NB4 (cell line): ENCODE measurements around the gene XRCC1.
"Not testable (repeated sequence)": the region's sequence is repeated elsewhere in the genome, so short reads cannot be mapped to it uniquely, and the experiment has no call there.

Source experiments
- DNase-seq: peaks from one replicate; pipeline ENCODE4 v3.0.0; 2010; ENCODE audit warnings: low read depth
- H3K4me3 ChIP-seq: one replicate; pipeline ENCODE4 v1.5.1; 2011; ENCODE audit warnings: mild to moderate bottlenecking, low read depth, low read length, moderate library complexity
- MYC ChIP-seq: IDR thresholded peaks from 2 replicates; pipeline ENCODE4 v1.6.1; 2011; ENCODE audit warnings: low read depth, low read length
- POLR2A ChIP-seq: IDR thresholded peaks from 2 replicates; pipeline ENCODE4 v1.6.1; 2011; ENCODE audit warnings: mild to moderate bottlenecking; ENCODE audit not compliant: insufficient read length; ENCODE audit errors: extremely low read depth
- TF ChIP-seq, protein P1 (sequence below): IDR thresholded peaks from 2 replicates; pipeline ENCODE4 v1.6.1; 2011; ENCODE audit warnings: low read depth, low read length
- TF ChIP-seq, protein P2 (sequence below): IDR thresholded peaks from one replicate; pipeline ENCODE4 v1.5.1; 2012; ENCODE audit warnings: low read depth, low read length

The XRCC1 gene

DNA sequence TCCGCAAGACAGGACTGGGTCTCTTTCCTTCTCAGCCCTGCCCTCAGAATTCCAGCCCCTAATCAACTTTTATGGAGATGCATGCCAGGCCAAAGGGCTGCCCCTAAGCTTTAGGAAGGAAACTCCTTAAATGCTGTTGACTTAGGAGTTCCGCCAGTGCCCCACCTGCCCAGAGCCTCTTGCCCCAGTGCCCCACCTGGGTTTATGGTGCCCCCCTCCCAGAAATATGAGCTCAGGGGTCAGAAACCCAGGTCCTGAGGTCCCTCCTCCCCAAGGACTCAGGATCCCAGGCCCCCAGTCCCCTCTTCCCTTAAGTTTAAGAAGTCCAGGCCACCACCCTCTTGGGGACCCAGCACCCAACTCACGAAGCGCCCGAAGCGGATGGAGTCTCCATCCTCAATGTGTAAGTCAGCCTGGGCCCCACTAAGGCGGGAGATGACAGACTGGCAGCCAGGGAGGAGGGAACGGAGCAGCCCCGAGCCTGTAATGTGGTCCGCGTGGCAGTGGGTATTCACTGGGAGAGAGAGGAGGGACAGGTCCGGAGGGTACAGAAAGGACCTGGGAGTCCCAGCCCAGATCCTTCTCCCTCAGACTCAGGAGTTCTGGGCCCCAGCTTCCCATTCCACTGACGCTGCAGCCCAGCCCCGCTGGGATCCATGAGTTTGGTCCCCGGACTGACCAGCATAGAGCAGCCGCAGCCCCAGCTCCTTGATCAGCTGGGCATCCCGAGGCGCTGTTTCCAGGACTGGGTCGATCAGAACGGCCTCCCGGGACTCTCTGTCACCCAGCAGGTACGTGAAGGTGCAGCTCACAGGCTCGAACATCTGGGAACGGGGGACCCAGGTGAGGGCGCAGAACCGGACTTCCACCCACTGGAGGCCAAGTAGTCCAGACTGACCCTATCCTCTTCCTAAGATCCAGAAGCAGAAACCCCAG, 49.2 kb downstream of the XRCC1 start:
- no peak for TF ChIP-seq POLR2A
- TF ChIP-seq, protein P1, sequence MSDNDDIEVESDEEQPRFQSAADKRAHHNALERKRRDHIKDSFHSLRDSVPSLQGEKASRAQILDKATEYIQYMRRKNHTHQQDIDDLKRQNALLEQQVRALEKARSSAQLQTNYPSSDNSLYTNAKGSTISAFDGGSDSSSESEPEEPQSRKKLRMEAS = no peak
- TF ChIP-seq, protein P2, sequence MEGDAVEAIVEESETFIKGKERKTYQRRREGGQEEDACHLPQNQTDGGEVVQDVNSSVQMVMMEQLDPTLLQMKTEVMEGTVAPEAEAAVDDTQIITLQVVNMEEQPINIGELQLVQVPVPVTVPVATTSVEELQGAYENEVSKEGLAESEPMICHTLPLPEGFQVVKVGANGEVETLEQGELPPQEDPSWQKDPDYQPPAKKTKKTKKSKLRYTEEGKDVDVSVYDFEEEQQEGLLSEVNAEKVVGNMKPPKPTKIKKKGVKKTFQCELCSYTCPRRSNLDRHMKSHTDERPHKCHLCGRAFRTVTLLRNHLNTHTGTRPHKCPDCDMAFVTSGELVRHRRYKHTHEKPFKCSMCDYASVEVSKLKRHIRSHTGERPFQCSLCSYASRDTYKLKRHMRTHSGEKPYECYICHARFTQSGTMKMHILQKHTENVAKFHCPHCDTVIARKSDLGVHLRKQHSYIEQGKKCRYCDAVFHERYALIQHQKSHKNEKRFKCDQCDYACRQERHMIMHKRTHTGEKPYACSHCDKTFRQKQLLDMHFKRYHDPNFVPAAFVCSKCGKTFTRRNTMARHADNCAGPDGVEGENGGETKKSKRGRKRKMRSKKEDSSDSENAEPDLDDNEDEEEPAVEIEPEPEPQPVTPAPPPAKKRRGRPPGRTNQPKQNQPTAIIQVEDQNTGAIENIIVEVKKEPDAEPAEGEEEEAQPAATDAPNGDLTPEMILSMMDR = no peak
- TF ChIP-seq MYC = no peak
- peak overlapping the region; percentile 73 for H3K4me3 ChIP-seq
- peak; percentile 59 for DNase-seq

DNA sequence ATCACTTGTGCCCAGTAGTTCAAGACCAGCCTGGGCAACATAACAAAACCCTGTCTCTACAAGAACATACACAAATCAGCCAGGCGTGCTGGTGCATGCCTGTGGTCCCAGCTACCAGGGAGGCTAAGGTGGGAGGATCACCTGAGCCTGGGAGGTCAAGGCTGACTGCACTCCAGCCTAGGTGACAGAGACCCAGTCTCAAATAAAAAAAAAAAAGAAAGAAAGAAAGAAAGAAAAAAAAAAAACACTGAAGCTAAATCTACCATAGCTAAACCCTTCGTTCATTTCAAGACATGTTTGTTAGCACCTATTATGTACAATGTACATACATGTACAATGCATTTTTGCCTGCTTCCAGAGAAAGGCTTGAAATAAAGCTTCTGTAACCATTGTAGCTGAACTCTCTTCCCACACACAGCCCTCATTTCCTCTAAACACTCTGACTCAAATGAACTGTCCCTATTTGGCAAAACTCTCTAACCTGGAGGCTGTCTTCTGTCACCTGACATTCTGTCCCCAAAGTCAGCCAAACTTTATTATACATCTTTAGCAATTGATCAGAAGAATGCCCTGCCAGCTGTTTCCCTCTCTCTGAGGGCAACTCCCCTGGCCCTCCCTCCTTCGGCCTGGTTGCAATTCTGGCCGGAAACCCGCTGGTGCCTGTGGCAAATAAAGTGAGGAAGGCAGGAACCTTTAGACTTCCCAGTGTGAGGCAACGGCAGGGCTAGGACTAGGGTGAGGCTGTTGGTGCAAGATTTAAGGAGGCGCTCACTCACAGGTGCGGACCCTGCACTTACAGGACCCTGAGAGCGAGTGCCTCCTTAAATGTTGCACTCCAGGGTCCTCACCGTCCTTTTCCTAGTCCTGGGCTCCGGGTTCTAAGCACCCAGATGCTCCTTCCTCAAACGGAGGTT, 50.1 kb downstream of the XRCC1 start:
- peak; percentile 89 for DNase-seq
- H3K4me3 ChIP-seq = peak overlapping the region; percentile 73
- TF ChIP-seq POLR2A (no peak), MYC (no peak)
- TF ChIP-seq, protein P1 = no peak
- TF ChIP-seq, protein P2 = no peak

DNA sequence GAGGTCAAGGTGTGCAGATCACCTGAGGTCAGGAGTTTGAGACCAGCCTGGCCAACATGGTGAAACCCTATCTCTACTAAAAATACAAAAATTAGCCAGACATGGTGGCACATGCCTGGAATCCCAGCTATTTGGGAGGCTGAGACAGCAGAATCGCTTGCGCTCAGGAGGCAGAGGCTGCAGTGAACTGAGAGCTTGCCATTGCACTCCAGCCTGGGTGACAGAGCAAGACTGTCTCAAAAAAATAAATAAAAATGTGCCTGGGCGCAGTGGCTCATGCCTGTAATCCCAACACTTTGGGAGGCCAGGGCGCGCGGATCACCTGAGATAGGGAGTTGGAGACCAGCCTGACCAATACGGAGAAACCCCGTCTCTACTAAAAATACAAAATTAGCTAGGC, 51.6 kb downstream of the XRCC1 start:
- not testable (repeated sequence) for H3K4me3 ChIP-seq, DNase-seq

DNA sequence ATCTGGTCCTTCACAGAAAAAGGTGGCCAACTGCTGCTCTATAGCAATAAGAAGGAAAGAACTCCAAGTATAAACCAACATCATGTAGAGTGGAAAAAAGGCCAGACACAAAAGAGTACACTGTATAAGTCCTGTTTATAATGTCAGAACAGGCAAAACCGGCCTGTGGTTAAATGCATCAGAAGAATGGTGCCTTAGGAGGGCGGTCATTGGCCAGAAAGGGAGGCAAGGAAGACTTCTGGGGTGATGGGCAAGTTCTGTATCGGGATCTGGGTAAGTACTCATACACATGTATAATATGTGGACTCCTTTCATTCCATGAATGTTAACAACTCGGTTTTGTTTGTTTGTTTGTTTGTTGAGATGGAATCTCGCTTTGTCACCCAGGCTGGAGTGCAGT, 52.4 kb downstream of the XRCC1 start:
- H3K4me3 ChIP-seq = no peak overlapping the region
- TF ChIP-seq, protein P2 = no peak
- TF ChIP-seq POLR2A (no peak), MYC (no peak)
- TF ChIP-seq, protein P1 = no peak
- no peak for DNase-seq

DNA sequence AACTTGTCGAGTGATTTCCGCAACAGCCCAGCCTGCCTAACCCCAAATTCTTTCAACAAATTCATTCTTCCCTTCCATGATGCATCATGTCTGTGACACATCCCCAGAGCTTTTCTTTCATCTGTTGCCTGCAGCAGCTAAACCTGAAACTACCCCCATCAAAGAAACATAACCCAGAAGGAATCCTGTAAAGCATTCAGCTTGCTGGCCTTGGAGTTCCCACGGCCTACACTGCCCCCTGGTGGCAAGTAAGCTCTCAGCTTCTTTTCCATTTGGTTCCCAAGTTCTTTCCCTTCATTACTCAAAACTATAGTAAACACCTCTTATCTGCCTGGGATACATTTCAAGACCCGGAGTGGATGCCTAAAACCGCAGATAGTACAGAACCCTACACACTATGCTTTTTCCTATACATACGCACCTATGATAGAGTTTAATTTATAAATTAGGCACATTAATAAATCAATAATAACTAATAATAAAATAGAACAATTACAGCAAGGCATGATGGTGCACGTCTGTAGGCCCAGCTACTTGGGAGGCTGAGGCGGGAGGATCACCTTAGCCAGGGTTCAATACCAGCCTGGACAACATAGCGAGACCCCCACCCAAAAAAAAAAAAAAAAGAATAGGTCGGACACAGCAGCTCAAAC, 55.8 kb downstream of the XRCC1 start:
- H3K4me3 ChIP-seq = no peak overlapping the region
- peak; percentile 79 for DNase-seq
- no peak for TF ChIP-seq POLR2A
- TF ChIP-seq, protein P2 = peak; percentile 68

DNA sequence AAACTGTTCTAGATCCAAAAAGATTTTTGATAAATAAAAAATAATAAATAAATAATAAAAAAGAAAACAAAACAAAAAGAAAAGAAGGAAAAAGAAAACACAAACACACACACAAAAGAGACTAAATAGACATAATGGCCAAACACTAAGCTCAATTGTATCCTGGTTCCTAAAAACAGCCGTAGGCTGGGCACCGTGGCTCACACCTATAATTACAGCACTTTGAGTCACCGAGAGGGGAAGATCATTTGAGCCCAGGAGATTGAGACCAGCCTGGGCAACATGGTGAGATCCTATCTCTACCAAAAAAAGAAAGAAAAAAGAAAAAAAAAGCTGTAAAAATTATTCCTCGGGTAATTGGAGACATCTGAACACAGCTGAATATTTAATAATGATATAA, 57.3 kb downstream of the XRCC1 start:
- TF ChIP-seq, protein P2 = no peak
- TF ChIP-seq, protein P1 = no peak
- TF ChIP-seq MYC = no peak
- TF ChIP-seq POLR2A = no peak
- no peak for DNase-seq
- H3K4me3 ChIP-seq = no peak overlapping the region

DNA sequence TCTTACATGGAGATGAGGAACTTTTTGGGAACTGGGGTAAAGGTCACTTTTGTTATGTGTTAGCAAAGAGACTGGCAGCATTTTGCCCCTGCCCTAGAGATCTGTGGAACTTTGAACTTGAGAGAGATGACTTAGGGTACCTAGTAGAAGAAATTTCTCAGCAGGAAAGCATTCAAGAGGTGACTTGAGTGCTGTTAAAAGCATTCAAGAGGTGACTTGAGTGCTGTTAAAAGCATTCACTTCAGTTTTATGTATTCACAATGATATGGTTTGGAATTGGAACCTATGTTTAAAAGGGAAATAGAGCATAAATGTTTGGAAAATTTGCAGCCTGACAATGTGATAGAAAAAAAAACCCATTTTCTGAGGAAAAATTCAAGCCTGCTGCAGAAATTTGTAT, 62.9 kb downstream of the XRCC1 start:
- H3K4me3 ChIP-seq, DNase-seq: not testable (repeated sequence)
